Stimulated activated CD4-positive, alpha-beta T cell treated with anti-CD3 and anti-CD28 coated beads, Interleukin-1b, Interleukin-23, amount 100 ng/mL, for 1 hour (primary cell): Measurements from ENCODE around the gene DEXI.
A peak's percentile ranks its signal among the peaks of the same experiment; 100 is the strongest.
"Not testable (repeated sequence)": the region's sequence is repeated elsewhere in the genome, so short reads cannot be mapped to it uniquely, and the experiment has no call there.

ENCODE experiments used
- DNase-seq, 2 donors: peaks; one replicate each; pipeline ENCODE4 v3.0.0-alpha.2; 2020; ENCODE audit warnings: low read depth in 2 of 2

The DEXI gene

GRCh38 chr16:10969615-10970014 lies 27.3 kb upstream of the DEXI start:
- no peak for DNase-seq

- no peak for DNase-seq
Measured at GRCh38 chr16:10968498-10968897, 26.2 kb upstream of the DEXI start.

- no peak for DNase-seq
Measured at GRCh38 chr16:10967986-10968385, 25.7 kb upstream of the DEXI start.

GRCh38 chr16:10966559-10966958 lies 24.3 kb upstream of the DEXI start:
- DNase-seq = not testable (repeated sequence)

GRCh38 chr16:10966129-10966528 lies 23.9 kb upstream of the DEXI start:
- DNase-seq = no peak

GRCh38 chr16:10965440-10966061 lies 23.3 kb upstream of the DEXI start:
- DNase-seq = no peak

GRCh38 chr16:10964891-10965326 lies 22.6 kb upstream of the DEXI start:
- DNase-seq = peak; percentile 29 to 30

GRCh38 chr16:10964039-10964890 lies 22.0 kb upstream of the DEXI start:
- DNase-seq = peak; percentile 61 to 71

- DNase-seq = no peak
Measured at GRCh38 chr16:10961231-10961630, 19.0 kb upstream of the DEXI start.

GRCh38 chr16:10959161-10959560 lies 16.9 kb upstream of the DEXI start:
- DNase-seq = no peak

- DNase-seq = no peak
Measured at GRCh38 chr16:10957771-10958482, 15.7 kb upstream of the DEXI start.

GRCh38 chr16:10954903-10955302 lies 12.6 kb upstream of the DEXI start:
- DNase-seq = no peak

GRCh38 chr16:10951026-10951425 lies 8.8 kb upstream of the DEXI start:
- no peak for DNase-seq

- DNase-seq = no peak
Measured at GRCh38 chr16:10950393-10950792, 8.1 kb upstream of the DEXI start.

- no peak for DNase-seq
Measured at GRCh38 chr16:10949424-10949970, 7.2 kb upstream of the DEXI start.

- DNase-seq = no peak
Measured at GRCh38 chr16:10947211-10947787, 5.0 kb upstream of the DEXI start.

GRCh38 chr16:10946308-10946707 lies 4.0 kb upstream of the DEXI start:
- no peak for DNase-seq

- no peak for DNase-seq
Measured at GRCh38 chr16:10945065-10945787, 3.0 kb upstream of the DEXI start.

- peak; percentile 83 to 90 for DNase-seq
Measured at GRCh38 chr16:10944249-10945064, 2.2 kb upstream of the DEXI start, which contains the start of gene CLEC16A. Gene CLEC16A, plus strand, starts transcription at chr16:10944564. Its CDS starts 154 bp downstream, at chr16:10944718.

- no peak for DNase-seq
Measured at GRCh38 chr16:10943064-10943353, 741 bp upstream of the DEXI start.
